ENCODE measurements around the gene XRCC2. TPM values are rescaled to one million over a fixed set of nuclear protein-coding genes. Genes with fewer than 3 reads are reported as not detected.

XRCC2 gene
- total and polyA plus RNA-seq, 2 of the 8 experiments (the other 6 are each of a cell fraction or from before 2014, with no cell fraction given) = 14.6 to 34.0 TPM

- ChIA-PET CTCF (ENCODE audit: partially characterized antibody) (interaction anchor here (0.6 to 1.0 kb wide), 4 partner anchors 20 to 1744 kb away, joined by 3 read pairs; no protein-coding TSS in a partner anchor), POLR2A (ENCODE audit: partially characterized antibody) (interaction anchor here (0.6 to 1.6 kb wide), 2 partner anchors 71 to 84 kb away, joined by 3 to 4 read pairs; no protein-coding TSS in a partner anchor)
- no peaks in the 10 kb centered on the region for H3K79me2 ChIP-seq (ENCODE audit: control insufficient read depth in 1 of 2, insufficient read depth in 2 of 2, low read length in 2 of 2)
- no peak overlapping the region for H3K23ac ChIP-seq (ENCODE audit: insufficient read length)
- H3K79me1 ChIP-seq (ENCODE audit: low read depth, low read length) = no peaks in the 10 kb centered on the region
- H3K27ac ChIP-seq (ENCODE audit: low read depth, low read length) = no peak overlapping the region
- no peaks in the 10 kb centered on the region for H3K36me3 ChIP-seq (ENCODE audit: control insufficient read depth in 2 of 4, insufficient read depth in 4 of 4, low read length in 3 of 4)
- no peak overlapping the region for H4K91ac ChIP-seq (replicated peaks; ENCODE audit: insufficient read length, low read length)
- H4K20me1 ChIP-seq (replicated peaks in 1 of 2; ENCODE audit: control insufficient read depth in 1 of 2, insufficient read depth in 2 of 2, low read length in 2 of 2) = no peaks in the 10 kb centered on the region
- H2AK5ac ChIP-seq (ENCODE audit: low read depth, low read length) = no peak overlapping the region
- DNase-seq (ENCODE audit: low read depth in 1 of 2, low spot score in 2 of 2) (no peak), FAIRE-seq (no peak)
- H3K9me3 ChIP-seq (ENCODE audit: insufficient read depth in 2 of 2, low read depth in 1 of 2, low read length in 1 of 2) = no peaks in the 10 kb centered on the region
- H2BK5ac ChIP-seq (ENCODE audit: low read depth, low read length) = no peak overlapping the region
- no peak overlapping the region for H2BK20ac ChIP-seq (ENCODE audit: low read length)
- H2BK12ac ChIP-seq (ENCODE audit: low read depth, low read length) = no peak overlapping the region
- no peak overlapping the region for H3K4me3 ChIP-seq (ENCODE audit: extremely low read depth in 1 of 4, insufficient read depth in 2 of 4, low read depth in 3 of 4, low read length in 4 of 4)
- H3K4me2 ChIP-seq (ENCODE audit: insufficient read depth in 1 of 2, low read depth in 2 of 2, low read length in 2 of 2) = no peak overlapping the region
- H3K27me3 ChIP-seq (replicated peaks in 1 of 4; ENCODE audit: control insufficient read depth in 3 of 4, extremely low read depth in 1 of 4, insufficient read depth in 3 of 4, low read length in 3 of 4) = no peaks in the 10 kb centered on the region
- H3K56ac ChIP-seq (replicated peaks; ENCODE audit: insufficient read length, low read depth, low read length) = no peak overlapping the region
- H4K8ac ChIP-seq (ENCODE audit: extremely low read depth, insufficient read depth, low read length) = no peak overlapping the region
- H2AFZ ChIP-seq (ENCODE audit: low read length) = no peak overlapping the region
- no peaks in the 10 kb centered on the region; the same call in 1 of the 2 replicates for H3K23me2 ChIP-seq (ENCODE audit: low read depth, low read length)
- H3K14ac ChIP-seq (ENCODE audit: insufficient read length) = no peak overlapping the region
- H3K9ac ChIP-seq (replicated peaks in 1 of 4; ENCODE audit: extremely low read depth in 1 of 4, low read depth in 3 of 4, low read length in 3 of 4) = no peak overlapping the region
- no peak overlapping the region for H3K18ac ChIP-seq (ENCODE audit: extremely low read depth, low read length)
- H2BK120ac ChIP-seq (replicated peaks; ENCODE audit: low read depth, low read length) = no peak overlapping the region
- no peak overlapping the region for H2BK15ac ChIP-seq (ENCODE audit: low read length)
- 85% methylated on average over 7 of the region's 7 CpGs; no CpG with 5 or more reads in 1 of the 2 experiments for whole genome bisulfite sequencing, 2 experiments (ENCODE audit: extremely low coverage in 1 of 2, insufficient coverage in 1 of 2, insufficient read length in 1 of 2, insufficient replicate concordance in 2 of 2, low coverage in 1 of 2, low lambda C conversion rate in 2 of 2, missing lambda C conversion rate in 1 of 2)
- H3K4me1 ChIP-seq (replicated peaks in 1 of 4; ENCODE audit: control insufficient read depth in 3 of 4, insufficient read depth in 4 of 4, low read length in 3 of 4) = 0 out of 7 replicates have a peak, but pooled peaks cover 0 to 2% (median 0%) of the 10 kb centered on the region in 4 experiments
- H3K4ac ChIP-seq (replicated peaks; ENCODE audit: insufficient read length, low read depth, low read length) = no peak overlapping the region
- H4K5ac ChIP-seq (ENCODE audit: insufficient read length, low read depth, low read length) = no peak overlapping the region
These were observed 37.9 kb downstream of the XRCC2 start for GRCh38 chr7:152637920-152638580.

All from H1 (cell line).